IMR-90 (cell line): ENCODE results near the gene CDX2. TPM values are rescaled to one million over a fixed set of nuclear protein-coding genes. Genes with fewer than 3 reads are reported as not detected.

ENCODE experiments used
- ATAC-seq: fragments of 200-7000 bp; cut with Tn5 transposase; 2 replicates; pipeline ENCODE4 v1.9.1; 2020; ENCODE audit warnings: low read depth, mild to moderate bottlenecking, moderate library complexity
- BruUV-seq: library from RNA; stranded (reverse); fragments of 400-500 nt; replicated peaks from 2 replicates; lab custom pipeline; 2021; lab: Mats Ljungman, UMichigan
- CTCF ChIA-PET: fragments of 300-600 bp; formaldehyde crosslinking; extraction: SDS; loops from one replicate; lab custom pipeline; 2021; ENCODE audit warnings: antibody characterized with exemption; lab: Yijun Ruan, JAX
- POLR2A ChIA-PET: fragments of 300-600 bp; sonication (Branson Sonifier 250); formaldehyde crosslinking; loops from one replicate; lab custom pipeline; 2022; ENCODE audit warnings: antibody characterized with exemption; ENCODE audit not compliant: unreplicated experiment; lab: Charles Lee
- DNase-seq: peaks from one replicate; pipeline ENCODE4 v3.0.0; 2013
- H2AFZ ChIP-seq: replicated peaks from 2 replicates; pipeline ENCODE3; 2013; ENCODE audit warnings: low read length, mild to moderate bottlenecking; ENCODE audit not compliant: poor library complexity
- H2AK5ac ChIP-seq: 2 replicates; pipeline ENCODE4 v1.6.1; 2013; ENCODE audit warnings: low read depth, low read length, inconsistent platforms
- H2AK9ac ChIP-seq: replicated peaks from 2 replicates; pipeline ENCODE3; 2013; ENCODE audit warnings: mild to moderate bottlenecking, low read depth, low read length, moderate library complexity; ENCODE audit not compliant: poor library complexity
- H2BK120ac ChIP-seq: 2 replicates; pipeline ENCODE4 v1.6.1; 2013; ENCODE audit warnings: low read depth, low read length, inconsistent platforms
- H2BK15ac ChIP-seq: 3 replicates; pipeline ENCODE4 v1.6.1; 2013; ENCODE audit warnings: low read depth, low read length, inconsistent platforms
- H2BK20ac ChIP-seq: 2 replicates; pipeline ENCODE4 v1.6.1; 2013; ENCODE audit warnings: low read depth, mild to moderate bottlenecking, inconsistent platforms, low read length, moderate library complexity
- H2BK5ac ChIP-seq: 2 replicates; pipeline ENCODE4 v1.6.1; 2013; ENCODE audit warnings: mild to moderate bottlenecking, low read depth, low read length, inconsistent platforms; ENCODE audit not compliant: poor library complexity, severe bottlenecking
- H3K14ac ChIP-seq: replicated peaks from 2 replicates; pipeline ENCODE4 v1.6.1; 2013; ENCODE audit warnings: low read depth, low read length, inconsistent platforms
- H3K18ac ChIP-seq: 2 replicates; pipeline ENCODE4 v1.6.1; 2013; ENCODE audit warnings: low read depth, low read length, control low read depth
- H3K23ac ChIP-seq: 2 replicates; pipeline ENCODE4 v1.6.1; 2013; ENCODE audit warnings: low read depth, low read length, inconsistent platforms
- H3K27ac ChIP-seq: 2 replicates; pipeline ENCODE4 v1.5.1; 2013; ENCODE audit warnings: mild to moderate bottlenecking, control low read depth, low read length; ENCODE audit not compliant: insufficient read depth
- H3K27me3 ChIP-seq: 2 replicates; pipeline ENCODE4 v1.6.1; 2013; ENCODE audit warnings: low read length; ENCODE audit not compliant: control insufficient read depth, insufficient read depth
- H3K36me3 ChIP-seq: 2 replicates; pipeline ENCODE4 v1.6.1; 2013; ENCODE audit warnings: low read length, mixed read lengths; ENCODE audit not compliant: control insufficient read depth, insufficient read depth
- H3K4ac ChIP-seq: 2 replicates; pipeline ENCODE4 v1.6.1; 2013; ENCODE audit warnings: low read depth, low read length, inconsistent platforms
- H3K4me1 ChIP-seq: 2 replicates; pipeline ENCODE4 v1.6.1; 2013; ENCODE audit warnings: low read length, mixed read lengths; ENCODE audit not compliant: control insufficient read depth, insufficient read depth
- H3K4me2 ChIP-seq: 2 replicates; pipeline ENCODE4 v1.6.1; 2013; ENCODE audit warnings: low read depth, mild to moderate bottlenecking, control low read depth, low read length, moderate library complexity
- H3K4me3 ChIP-seq: 2 replicates; pipeline ENCODE4 v1.5.1; 2013; ENCODE audit warnings: low read depth, mild to moderate bottlenecking, control low read depth, low read length, moderate library complexity; ENCODE audit not compliant: insufficient read depth
- H3K56ac ChIP-seq: 2 replicates; pipeline ENCODE4 v1.6.1; 2013; ENCODE audit warnings: low read length, inconsistent platforms; ENCODE audit not compliant: insufficient read depth; ENCODE audit errors: extremely low read depth
- H3K79me1 ChIP-seq, 2 experiments: 2 replicates each; pipeline ENCODE4 v1.6.1; 2013; ENCODE audit warnings: low read length in 2 of 2, inconsistent platforms in 1 of 2, low read depth in 1 of 2
- H3K9ac ChIP-seq: 2 replicates; pipeline ENCODE4 v1.6.1; 2013; ENCODE audit warnings: low read depth, low read length, control low read depth
- H3K9me1 ChIP-seq: 2 replicates; pipeline ENCODE4 v1.6.1; 2013; ENCODE audit warnings: low read length, inconsistent platforms; ENCODE audit not compliant: insufficient read depth
- H3K9me3 ChIP-seq: 2 replicates; pipeline ENCODE4 v1.6.1; 2013; ENCODE audit warnings: low read length; ENCODE audit not compliant: control insufficient read depth, insufficient read depth
- H4K20me1 ChIP-seq: 2 replicates; pipeline ENCODE4 v1.6.1; 2013; ENCODE audit warnings: low read length, inconsistent platforms; ENCODE audit not compliant: insufficient read depth
- H4K5ac ChIP-seq: 2 replicates; pipeline ENCODE4 v1.6.1; 2013; ENCODE audit warnings: mild to moderate bottlenecking, low read depth, low read length, control low read depth
- H4K8ac ChIP-seq, 2 experiments: 2 replicates each; pipeline ENCODE4 v1.6.1; 2013; ENCODE audit warnings: low read depth in 2 of 2, low read length in 2 of 2, control low read depth in 1 of 2, inconsistent platforms in 1 of 2
- H4K91ac ChIP-seq: 2 replicates; pipeline ENCODE4 v1.6.1; 2013; ENCODE audit warnings: low read depth, low read length, inconsistent platforms; ENCODE audit not compliant: insufficient read depth
- CEBPB ChIP-seq: IDR thresholded peaks from 2 replicates; pipeline ENCODE4 v1.6.1; 2012; ENCODE audit warnings: low read depth, low read length, improper control_type of control experiment
- MAFK ChIP-seq: IDR thresholded peaks from 2 replicates; pipeline ENCODE4 v1.6.1; 2012; ENCODE audit warnings: low read depth, low read length, improper control_type of control experiment
- MAZ ChIP-seq: IDR thresholded peaks from 2 replicates; pipeline ENCODE4 v1.6.1; 2012; ENCODE audit warnings: low read depth, mild to moderate bottlenecking, low read length, improper control_type of control experiment, moderate library complexity, borderline replicate concordance
- NFE2L2 ChIP-seq: fragments of 150-350 bp; IDR thresholded peaks from 2 replicates; pipeline ENCODE4 v1.6.1; 2016; ENCODE audit warnings: low read depth, mild to moderate bottlenecking, low read length
- RAD21 ChIP-seq: IDR thresholded peaks from 2 replicates; pipeline ENCODE4 v1.6.1; 2012; ENCODE audit warnings: low read length, improper control_type of control experiment
- SMC3 ChIP-seq: fragments of 150-350 bp; IDR thresholded peaks from 2 replicates; pipeline ENCODE4 v1.6.1; 2016; ENCODE audit warnings: low read depth, mild to moderate bottlenecking, antibody characterized with exemption, low read length, moderate library complexity
- USF2 ChIP-seq: fragments of 150-350 bp; IDR thresholded peaks from 2 replicates; pipeline ENCODE4 v1.6.1; 2017; ENCODE audit warnings: mild to moderate bottlenecking, antibody characterized with exemption, low read length, low read depth
- WGBS, 2 experiments: methylation state at CpG; one replicate each; pipeline versions ENCODE4 v1.1.5 to v1.1.7; 2013; ENCODE audit warnings: missing lambda C conversion rate in 2 of 2; ENCODE audit not compliant: insufficient read length in 1 of 2; ENCODE audit errors: extremely low coverage in 2 of 2; 5-methylcytosine and 5-hydroxymethylcytosine counted together
- dilution Hi-C: fragments of 300-500 bp; cut with HindIII; formaldehyde crosslinking; loops from one replicate; pipeline ENCODE4 v1.14.3; 2018; ENCODE audit warnings: low sequenced_read_pairs; ENCODE audit not compliant: unreplicated experiment
- in situ Hi-C: fragments of 300-500 bp; cut with MboI; formaldehyde crosslinking; loops from 3 replicates; pipeline ENCODE4 v1.14.3; 2019; ENCODE audit warnings: low sequenced_read_pairs, inconsistent platforms, mixed read lengths
- intact Hi-C: fragments of 100-400 bp; cut with micrococcal nuclease; formaldehyde crosslinking; loops from 2 replicates; pipeline ENCODE4 v1.10.0; 2022
- polyA plus RNA-seq, 3 experiments: library from polyadenylated mRNA; depleted of rRNA; stranded (reverse); fragments of >200 nt; gene quantifications; 2 replicates each; pipeline ENCODE4 v1.2.3, GENCODE V29; 2012; ENCODE audit warnings: low replicate concordance in 1 of 3
- total RNA-seq: library from RNA; depleted of rRNA; stranded (reverse); fragments of >200 nt; gene quantifications from 2 replicates; pipeline ENCODE4 v1.2.3, GENCODE V29; 2012
- TF ChIP-seq, protein P1 (sequence below): fragments of 150-350 bp; IDR thresholded peaks from 2 replicates; pipeline ENCODE4 v1.6.1; 2016; ENCODE audit warnings: low read depth, mild to moderate bottlenecking, low read length, moderate library complexity, borderline replicate concordance

CDX2 gene
- total and polyA plus RNA-seq, 2 of the 4 experiments (the other 2 are of a cell fraction): not detected

DNA sequence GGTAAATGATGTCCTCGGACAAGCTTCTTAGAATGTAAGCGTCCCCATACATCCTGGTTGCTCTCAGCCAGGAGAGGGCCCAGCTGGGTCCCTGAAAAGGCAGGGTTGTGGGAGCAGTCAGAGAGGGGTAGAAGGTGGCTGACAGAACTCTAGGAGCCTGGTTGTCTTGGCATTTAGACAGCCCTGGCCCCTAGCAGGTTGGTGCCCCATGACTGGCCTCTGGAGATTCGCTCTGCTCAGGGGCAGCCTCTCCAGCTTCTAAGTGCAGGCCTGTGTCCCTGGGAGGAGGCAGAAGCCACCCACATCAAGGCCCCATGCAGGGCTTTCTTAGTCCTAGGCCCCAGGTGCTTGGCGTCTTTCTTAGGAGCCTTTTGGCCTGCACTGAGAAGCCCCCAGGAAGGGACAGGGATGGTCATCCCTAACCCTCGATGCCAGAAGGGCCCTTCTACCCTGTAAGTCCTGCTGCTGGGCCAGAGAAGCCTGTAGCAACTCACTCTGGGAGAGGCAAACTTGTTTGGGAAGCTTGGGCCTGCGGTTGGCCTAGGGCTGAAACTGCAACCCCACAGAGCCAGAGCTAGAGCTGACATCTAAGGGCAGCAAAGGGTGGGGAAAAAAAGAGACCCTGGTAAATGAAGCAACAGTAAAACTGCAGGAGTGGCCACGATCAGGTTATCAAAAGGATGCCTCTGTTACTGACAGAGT is 2.8 kb upstream of the CDX2 start:
- peaks cover 96% of the 10 kb centered on the region for H3K27me3 ChIP-seq
- no peak overlapping the region for H4K91ac ChIP-seq
- H4K20me1 ChIP-seq: peaks cover 4% of the 10 kb centered on the region
- no peak overlapping the region for H3K4me2 ChIP-seq
- no peak overlapping the region for H2BK15ac ChIP-seq
- WGBS, 2 experiments: 20% methylated on average over 2 of the region's 7 CpGs; no CpG with 5 or more reads in 1 of the 2 experiments
- CTCF ChIA-PET: no interaction called here
- no peaks in the 10 kb centered on the region; the same call in 1 of the 2 replicates for H3K9me1 ChIP-seq
- no peak overlapping the region for H2BK120ac ChIP-seq
- no peak overlapping the region for H2AK5ac ChIP-seq
- H4K8ac ChIP-seq: no peak overlapping the region
- peaks cover 3% of the 10 kb centered on the region; the same call in 1 of the 2 replicates for H3K9me3 ChIP-seq
- no TSS peak for BruUV-seq
- H3K27ac ChIP-seq: no peak overlapping the region
- no peak for ATAC-seq
- TF ChIP-seq MAZ (no peak), SMC3 (no peak), MAFK (no peak), RAD21 (no peak), NFE2L2 (no peak), USF2 (no peak), CEBPB (no peak)
- TF ChIP-seq, protein P1, sequence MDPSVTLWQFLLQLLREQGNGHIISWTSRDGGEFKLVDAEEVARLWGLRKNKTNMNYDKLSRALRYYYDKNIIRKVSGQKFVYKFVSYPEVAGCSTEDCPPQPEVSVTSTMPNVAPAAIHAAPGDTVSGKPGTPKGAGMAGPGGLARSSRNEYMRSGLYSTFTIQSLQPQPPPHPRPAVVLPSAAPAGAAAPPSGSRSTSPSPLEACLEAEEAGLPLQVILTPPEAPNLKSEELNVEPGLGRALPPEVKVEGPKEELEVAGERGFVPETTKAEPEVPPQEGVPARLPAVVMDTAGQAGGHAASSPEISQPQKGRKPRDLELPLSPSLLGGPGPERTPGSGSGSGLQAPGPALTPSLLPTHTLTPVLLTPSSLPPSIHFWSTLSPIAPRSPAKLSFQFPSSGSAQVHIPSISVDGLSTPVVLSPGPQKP: no peak
- no peak overlapping the region for H2AK9ac ChIP-seq
- intact Hi-C loops: no loop called here
- no peak overlapping the region for H3K4me3 ChIP-seq
- H3K36me3 ChIP-seq: no peaks in the 10 kb centered on the region
- H4K5ac ChIP-seq: no peak overlapping the region
- H2AFZ ChIP-seq: no peak overlapping the region
- no peak overlapping the region for H3K4ac ChIP-seq
- dilution Hi-C loops: no loop called here
- POLR2A ChIA-PET: no interaction called here
- no peak for DNase-seq
- H3K56ac ChIP-seq: no peak overlapping the region
- in situ Hi-C loops: no loop called here
- no peak overlapping the region for H3K14ac ChIP-seq
- no peak overlapping the region for H2BK5ac ChIP-seq
- no peak overlapping the region for H3K9ac ChIP-seq
- H2BK20ac ChIP-seq: no peak overlapping the region
- H3K18ac ChIP-seq: no peak overlapping the region
- no peaks in the 10 kb centered on the region for H3K79me1 ChIP-seq
- H3K23ac ChIP-seq: no peak overlapping the region
- H3K4me1 ChIP-seq: no peaks in the 10 kb centered on the region
